ENCODE results near the gene DALRD3.

DNA sequence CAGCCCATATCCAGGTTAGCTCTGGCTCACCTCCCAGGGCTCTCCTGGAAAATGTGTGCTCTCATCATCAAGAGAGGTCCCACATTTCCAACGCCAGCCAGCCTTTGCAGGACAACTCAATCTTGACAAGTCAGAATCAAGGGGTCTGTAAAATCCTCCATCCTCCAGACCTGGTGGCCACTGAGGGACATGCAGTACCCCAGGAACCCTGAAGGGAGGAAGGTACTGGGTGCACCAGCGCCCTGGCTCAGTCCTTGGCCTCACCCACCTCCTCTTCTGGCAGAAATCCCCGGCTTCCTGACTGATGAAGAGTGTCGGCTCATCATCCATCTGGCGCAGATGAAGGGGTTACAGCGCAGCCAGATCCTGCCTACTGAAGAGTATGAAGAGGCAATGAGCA, 17.2 kb downstream of the DALRD3 start:
- TF ChIP-seq, protein P1, sequence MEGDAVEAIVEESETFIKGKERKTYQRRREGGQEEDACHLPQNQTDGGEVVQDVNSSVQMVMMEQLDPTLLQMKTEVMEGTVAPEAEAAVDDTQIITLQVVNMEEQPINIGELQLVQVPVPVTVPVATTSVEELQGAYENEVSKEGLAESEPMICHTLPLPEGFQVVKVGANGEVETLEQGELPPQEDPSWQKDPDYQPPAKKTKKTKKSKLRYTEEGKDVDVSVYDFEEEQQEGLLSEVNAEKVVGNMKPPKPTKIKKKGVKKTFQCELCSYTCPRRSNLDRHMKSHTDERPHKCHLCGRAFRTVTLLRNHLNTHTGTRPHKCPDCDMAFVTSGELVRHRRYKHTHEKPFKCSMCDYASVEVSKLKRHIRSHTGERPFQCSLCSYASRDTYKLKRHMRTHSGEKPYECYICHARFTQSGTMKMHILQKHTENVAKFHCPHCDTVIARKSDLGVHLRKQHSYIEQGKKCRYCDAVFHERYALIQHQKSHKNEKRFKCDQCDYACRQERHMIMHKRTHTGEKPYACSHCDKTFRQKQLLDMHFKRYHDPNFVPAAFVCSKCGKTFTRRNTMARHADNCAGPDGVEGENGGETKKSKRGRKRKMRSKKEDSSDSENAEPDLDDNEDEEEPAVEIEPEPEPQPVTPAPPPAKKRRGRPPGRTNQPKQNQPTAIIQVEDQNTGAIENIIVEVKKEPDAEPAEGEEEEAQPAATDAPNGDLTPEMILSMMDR (IDR thresholded peaks at IDR 0.05) = no peak
- no peak for TF ChIP-seq ZFX (IDR thresholded peaks at IDR 0.05; ENCODE audit: borderline replicate concordance)
